HG03139 (cell line): ENCODE measurements around the gene POSTN.

Experiments used
- ATAC-seq: cut with Tn5 transposase; IDR thresholded peaks from one replicate; pipeline ENCODE4 v1.9.1; 2021; ENCODE audit not compliant: unreplicated experiment

POSTN gene

DNA sequence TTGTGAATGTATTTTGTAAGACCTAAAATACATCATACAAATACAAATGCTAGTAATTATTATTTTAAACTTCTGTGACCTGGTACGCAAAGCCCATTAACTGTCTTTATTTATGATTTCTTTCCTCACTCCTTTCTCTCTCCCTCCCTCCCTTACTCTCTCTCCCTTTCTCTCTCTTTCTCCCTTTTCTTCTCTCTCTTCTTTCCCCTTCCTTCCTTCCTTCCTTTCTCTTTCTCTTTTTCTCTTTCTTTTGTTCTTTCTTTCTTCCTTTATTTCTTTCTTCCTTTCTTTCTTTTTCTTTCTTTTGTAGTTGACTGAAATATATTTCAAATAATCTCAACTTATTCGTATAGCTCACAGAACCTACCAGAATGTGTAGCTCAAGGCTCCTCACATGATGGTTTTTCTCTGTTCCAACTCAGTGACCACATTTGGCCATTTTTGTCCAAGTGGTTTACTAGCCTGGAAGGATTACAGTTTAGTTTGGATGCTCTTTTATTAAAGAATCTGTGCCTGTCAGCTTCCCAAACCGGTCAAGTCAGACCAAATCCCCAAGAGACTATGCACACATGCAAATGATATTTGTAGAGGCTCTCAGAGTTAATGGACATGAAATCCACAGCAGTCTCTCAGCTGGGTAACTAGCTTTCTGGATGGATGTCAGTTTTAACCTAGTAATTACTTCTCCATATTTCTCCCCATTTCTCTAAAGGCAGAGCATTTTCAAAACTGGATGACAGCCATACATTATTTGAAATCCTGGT is 71.7 kb downstream of the POSTN start:
- no peak for ATAC-seq

DNA sequence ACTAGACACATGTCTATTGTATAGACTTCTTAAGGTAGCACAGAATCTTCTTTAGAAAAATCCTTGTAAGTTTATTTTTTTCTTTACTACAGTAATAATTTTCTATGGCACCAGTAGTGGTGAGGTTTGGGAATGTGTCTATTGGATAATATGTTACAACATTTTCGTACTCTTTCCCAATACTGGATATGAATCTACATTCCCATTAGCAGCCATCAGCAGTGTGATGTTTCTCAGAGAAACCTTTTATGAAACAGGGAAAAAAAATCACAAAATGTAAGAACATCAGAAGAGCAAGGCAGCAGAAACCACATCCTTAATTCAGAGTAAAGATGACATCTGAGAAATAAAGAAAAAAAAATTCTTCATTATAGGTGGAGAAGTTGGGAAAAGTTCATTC is 83.3 kb downstream of the POSTN start:
- ATAC-seq: no peak
